ENCODE measurements around the gene MLST8.
A peak's percentile ranks its signal among the peaks of the same experiment; 100 is the strongest.

MLST8 gene

GRCh38 chr16:2223942-2224486 is 18.8 kb downstream of the MLST8 start:
- TF ChIP-seq CTCF (IDR thresholded peaks at IDR 0.05; ENCODE audit: low read depth, low read length), result peak; percentile 27
- peak overlapping the region; percentile 90 to 93 for H3K4me3 ChIP-seq (replicated peaks in 1 of 2; ENCODE audit: low read depth in 2 of 2, low read length in 2 of 2)
- peak; percentile 56 to 71 for DNase-seq (ENCODE audit: low read depth in 2 of 2)

GRCh38 chr16:2226245-2226793 is 21.1 kb downstream of the MLST8 start:
- TF ChIP-seq CTCF (IDR thresholded peaks at IDR 0.05; ENCODE audit: low read depth, low read length), result no peak
- no peak overlapping the region for H3K4me3 ChIP-seq (replicated peaks in 1 of 2; ENCODE audit: low read depth in 2 of 2, low read length in 2 of 2)
- no peak for DNase-seq (ENCODE audit: low read depth in 2 of 2)

- TF ChIP-seq CTCF (IDR thresholded peaks at IDR 0.05; ENCODE audit: low read depth, low read length), result no peak
- no peak overlapping the region for H3K4me3 ChIP-seq (replicated peaks in 1 of 2; ENCODE audit: low read depth in 2 of 2, low read length in 2 of 2)
- no peak for DNase-seq (ENCODE audit: low read depth in 2 of 2)
These were observed 21.7 kb downstream of the MLST8 start for GRCh38 chr16:2226918-2227317.

- DNase-seq (ENCODE audit: low read depth in 2 of 2), result no peak
- no peak for TF ChIP-seq CTCF (IDR thresholded peaks at IDR 0.05; ENCODE audit: low read depth, low read length)
- no peak overlapping the region for H3K4me3 ChIP-seq (replicated peaks in 1 of 2; ENCODE audit: low read depth in 2 of 2, low read length in 2 of 2)
These were observed 23.0 kb downstream of the MLST8 start for GRCh38 chr16:2228161-2228824.

- no peak for DNase-seq (ENCODE audit: low read depth in 2 of 2)
- no peak for TF ChIP-seq CTCF (IDR thresholded peaks at IDR 0.05; ENCODE audit: low read depth, low read length)
- H3K4me3 ChIP-seq (replicated peaks in 1 of 2; ENCODE audit: low read depth in 2 of 2, low read length in 2 of 2), result no peak overlapping the region
These were observed 23.8 kb downstream of the MLST8 start for GRCh38 chr16:2229091-2229490.

- TF ChIP-seq CTCF (IDR thresholded peaks at IDR 0.05; ENCODE audit: low read depth, low read length), result no peak
- no peak overlapping the region for H3K4me3 ChIP-seq (replicated peaks in 1 of 2; ENCODE audit: low read depth in 2 of 2, low read length in 2 of 2)
- no peak for DNase-seq (ENCODE audit: low read depth in 2 of 2)
These were observed 24.5 kb downstream of the MLST8 start for GRCh38 chr16:2229632-2230250.
